ENCODE measurements around the gene PPP1R14D.

- no peak for TF ChIP-seq POLR2A (IDR thresholded peaks at IDR 0.05)
- TF ChIP-seq, protein P1, sequence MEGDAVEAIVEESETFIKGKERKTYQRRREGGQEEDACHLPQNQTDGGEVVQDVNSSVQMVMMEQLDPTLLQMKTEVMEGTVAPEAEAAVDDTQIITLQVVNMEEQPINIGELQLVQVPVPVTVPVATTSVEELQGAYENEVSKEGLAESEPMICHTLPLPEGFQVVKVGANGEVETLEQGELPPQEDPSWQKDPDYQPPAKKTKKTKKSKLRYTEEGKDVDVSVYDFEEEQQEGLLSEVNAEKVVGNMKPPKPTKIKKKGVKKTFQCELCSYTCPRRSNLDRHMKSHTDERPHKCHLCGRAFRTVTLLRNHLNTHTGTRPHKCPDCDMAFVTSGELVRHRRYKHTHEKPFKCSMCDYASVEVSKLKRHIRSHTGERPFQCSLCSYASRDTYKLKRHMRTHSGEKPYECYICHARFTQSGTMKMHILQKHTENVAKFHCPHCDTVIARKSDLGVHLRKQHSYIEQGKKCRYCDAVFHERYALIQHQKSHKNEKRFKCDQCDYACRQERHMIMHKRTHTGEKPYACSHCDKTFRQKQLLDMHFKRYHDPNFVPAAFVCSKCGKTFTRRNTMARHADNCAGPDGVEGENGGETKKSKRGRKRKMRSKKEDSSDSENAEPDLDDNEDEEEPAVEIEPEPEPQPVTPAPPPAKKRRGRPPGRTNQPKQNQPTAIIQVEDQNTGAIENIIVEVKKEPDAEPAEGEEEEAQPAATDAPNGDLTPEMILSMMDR (IDR thresholded peaks at IDR 0.05 in 8 of 11, conservative IDR thresholded peaks at IDR 0.05 in 3 of 11): no peak
Measured at GRCh38 chr15:40772014-40772413, 56.5 kb downstream of the PPP1R14D start.

Data from spleen (tissue), 7 donors.